SK-N-MC (cell line): Measurements from ENCODE around the gene LRRC43.

Experiments
- EZH2 ChIP-seq: fragments of 200-600 bp; sonication (generic); IDR thresholded peaks from one replicate; pipeline ENCODE4 v1.6.1; 2017; ENCODE audit warnings: antibody characterized with exemption
- FOXP2 ChIP-seq: optimal IDR thresholded peaks from 2 replicates; pipeline ENCODE3; 2011; ENCODE audit warnings: mild to moderate bottlenecking, moderate library complexity; ENCODE audit not compliant: insufficient read depth; ENCODE audit errors: extremely low read length, control extremely low read depth
- POLR2AphosphoS5 ChIP-seq: IDR thresholded peaks from 2 replicates; pipeline ENCODE4 v1.6.1; 2012; ENCODE audit warnings: mild to moderate bottlenecking, low read depth, low read length, borderline replicate concordance

DNA sequence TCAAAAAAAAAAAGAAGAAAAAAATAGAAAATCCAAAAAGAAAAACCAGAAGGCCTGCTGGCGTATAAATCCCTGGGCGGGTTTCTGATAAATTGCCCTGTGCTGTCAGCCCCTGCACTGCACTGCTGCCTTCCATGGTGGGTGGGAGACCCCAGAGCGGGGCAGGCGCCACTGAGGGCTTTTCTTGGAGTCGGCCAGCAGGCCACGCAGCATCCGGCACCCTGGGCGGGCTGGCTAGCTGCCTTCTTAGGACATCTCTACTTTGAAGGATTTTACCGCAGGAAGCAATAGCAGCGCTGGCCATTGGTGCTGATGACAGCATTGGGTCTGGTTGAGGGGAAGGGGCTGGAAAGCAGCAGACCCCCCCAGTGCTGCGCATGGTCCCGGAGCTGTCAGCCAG is 38.0 kb upstream of the LRRC43 start:
- TF ChIP-seq EZH2, result no peak
- no peak for TF ChIP-seq POLR2AphosphoS5
- TF ChIP-seq FOXP2, result no peak
